NB4 (cell line): ENCODE data around the gene HPRT1.

Experiments
- DNase-seq: peaks from one replicate; pipeline ENCODE4 v3.0.0; 2010; ENCODE audit warnings: low read depth
- H3K4me3 ChIP-seq: one replicate; pipeline ENCODE4 v1.5.1; 2011; ENCODE audit warnings: mild to moderate bottlenecking, low read depth, low read length, moderate library complexity
- MYC ChIP-seq: IDR thresholded peaks from 2 replicates; pipeline ENCODE4 v1.6.1; 2011; ENCODE audit warnings: low read depth, low read length
- POLR2A ChIP-seq: IDR thresholded peaks from 2 replicates; pipeline ENCODE4 v1.6.1; 2011; ENCODE audit warnings: mild to moderate bottlenecking; ENCODE audit not compliant: insufficient read length; ENCODE audit errors: extremely low read depth
- TF ChIP-seq, protein P1 (sequence below): IDR thresholded peaks from one replicate; pipeline ENCODE4 v1.5.1; 2012; ENCODE audit warnings: low read depth, low read length
- TF ChIP-seq, protein P2 (sequence below): IDR thresholded peaks from 2 replicates; pipeline ENCODE4 v1.6.1; 2011; ENCODE audit warnings: low read depth, low read length

Gene HPRT1

DNA sequence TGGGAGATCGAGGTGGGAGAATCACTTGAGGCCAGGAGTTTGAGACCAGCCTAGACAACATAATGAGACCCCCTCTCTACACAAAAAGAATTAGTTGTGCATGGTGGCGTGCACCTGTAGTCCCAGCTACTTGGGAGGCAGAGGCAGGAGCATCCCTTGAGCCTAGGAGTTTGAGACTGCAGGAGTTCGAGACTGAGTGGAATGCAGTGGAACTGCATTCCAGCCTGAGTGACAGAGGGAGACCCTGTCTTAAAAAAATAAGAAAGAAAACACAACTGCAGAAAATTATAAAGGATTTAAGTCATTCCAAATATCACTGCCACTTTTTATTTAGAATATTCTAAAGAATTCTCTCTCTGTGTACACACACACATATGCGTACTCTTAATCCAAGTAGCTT lies 18.4 kb downstream of the HPRT1 start:
- H3K4me3 ChIP-seq = no peak overlapping the region
- TF ChIP-seq POLR2A = no peak
- TF ChIP-seq, protein P1, sequence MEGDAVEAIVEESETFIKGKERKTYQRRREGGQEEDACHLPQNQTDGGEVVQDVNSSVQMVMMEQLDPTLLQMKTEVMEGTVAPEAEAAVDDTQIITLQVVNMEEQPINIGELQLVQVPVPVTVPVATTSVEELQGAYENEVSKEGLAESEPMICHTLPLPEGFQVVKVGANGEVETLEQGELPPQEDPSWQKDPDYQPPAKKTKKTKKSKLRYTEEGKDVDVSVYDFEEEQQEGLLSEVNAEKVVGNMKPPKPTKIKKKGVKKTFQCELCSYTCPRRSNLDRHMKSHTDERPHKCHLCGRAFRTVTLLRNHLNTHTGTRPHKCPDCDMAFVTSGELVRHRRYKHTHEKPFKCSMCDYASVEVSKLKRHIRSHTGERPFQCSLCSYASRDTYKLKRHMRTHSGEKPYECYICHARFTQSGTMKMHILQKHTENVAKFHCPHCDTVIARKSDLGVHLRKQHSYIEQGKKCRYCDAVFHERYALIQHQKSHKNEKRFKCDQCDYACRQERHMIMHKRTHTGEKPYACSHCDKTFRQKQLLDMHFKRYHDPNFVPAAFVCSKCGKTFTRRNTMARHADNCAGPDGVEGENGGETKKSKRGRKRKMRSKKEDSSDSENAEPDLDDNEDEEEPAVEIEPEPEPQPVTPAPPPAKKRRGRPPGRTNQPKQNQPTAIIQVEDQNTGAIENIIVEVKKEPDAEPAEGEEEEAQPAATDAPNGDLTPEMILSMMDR = no peak
- TF ChIP-seq, protein P2, sequence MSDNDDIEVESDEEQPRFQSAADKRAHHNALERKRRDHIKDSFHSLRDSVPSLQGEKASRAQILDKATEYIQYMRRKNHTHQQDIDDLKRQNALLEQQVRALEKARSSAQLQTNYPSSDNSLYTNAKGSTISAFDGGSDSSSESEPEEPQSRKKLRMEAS = no peak
- TF ChIP-seq MYC = no peak
- no peak for DNase-seq

DNA sequence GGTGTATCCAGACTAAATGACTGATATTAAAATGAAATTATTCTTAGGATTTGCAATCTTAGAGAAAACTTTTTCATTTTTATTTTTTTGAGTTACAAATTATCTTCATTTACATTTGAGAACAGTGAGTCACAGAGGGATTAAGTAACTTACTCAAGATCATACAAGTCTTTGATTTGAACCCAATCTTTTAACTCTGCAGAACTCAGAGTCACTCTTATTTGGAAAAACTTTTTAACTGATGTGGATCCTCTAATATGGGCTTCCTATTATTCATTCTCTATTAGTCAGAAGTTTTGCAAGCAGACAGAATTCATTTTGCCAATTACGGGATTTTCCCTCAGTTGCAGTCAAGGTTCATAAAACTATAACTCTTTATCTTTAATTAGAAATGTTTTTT lies 20.1 kb downstream of the HPRT1 start:
- TF ChIP-seq, protein P2 = no peak
- TF ChIP-seq MYC = no peak
- no peak for DNase-seq
- H3K4me3 ChIP-seq = no peak overlapping the region

DNA sequence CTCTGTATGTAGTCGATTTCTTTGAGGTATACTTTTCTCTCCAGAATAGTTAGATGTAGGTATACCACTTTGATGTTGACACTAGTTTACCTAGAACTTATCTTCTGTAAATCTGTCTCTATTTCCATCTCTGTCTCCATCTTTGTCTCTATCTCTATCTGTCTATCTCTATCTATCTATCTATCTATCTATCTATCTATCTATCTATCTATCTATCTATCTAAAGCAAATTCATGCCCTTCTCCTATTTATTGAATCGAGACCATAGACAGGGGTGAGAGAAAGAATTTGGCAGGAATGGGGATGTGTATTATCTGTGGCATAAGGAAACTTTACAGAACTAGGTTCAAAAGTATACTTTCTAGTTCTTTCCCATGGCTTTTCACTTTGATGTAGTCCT lies 21.4 kb downstream of the HPRT1 start:
- TF ChIP-seq POLR2A (no peak), MYC (no peak)
- TF ChIP-seq, protein P2 = no peak
- TF ChIP-seq, protein P1 = no peak
- no peak overlapping the region for H3K4me3 ChIP-seq
- DNase-seq = no peak

DNA sequence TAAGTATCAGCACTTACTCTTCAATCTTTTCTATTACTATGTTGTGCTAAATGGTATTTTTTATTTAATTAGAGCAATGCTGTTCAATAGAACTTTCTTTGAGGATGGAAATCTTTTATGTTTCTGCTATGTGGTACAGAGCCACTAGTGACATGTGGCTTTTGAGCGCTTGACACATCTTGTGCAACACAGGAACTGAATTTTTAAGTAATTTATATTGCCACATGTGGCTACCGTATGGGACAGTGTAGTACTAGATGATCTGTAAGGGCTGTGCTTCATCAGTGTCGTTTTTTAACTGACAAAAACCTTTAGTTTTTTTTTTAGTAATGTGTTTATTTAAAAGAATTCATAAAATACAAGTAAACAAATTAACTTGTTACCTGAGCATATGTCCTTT lies 22.4 kb downstream of the HPRT1 start:
- DNase-seq = peak; percentile 68
- no peak overlapping the region for H3K4me3 ChIP-seq
- TF ChIP-seq MYC (peak; percentile 86), POLR2A (no peak)
- TF ChIP-seq, protein P2 = peak; percentile 90
- TF ChIP-seq, protein P1 = no peak

- H3K4me3 ChIP-seq = no peak overlapping the region
- no peak for TF ChIP-seq POLR2A
- DNase-seq = peak; percentile 59
These were observed 24.1 kb downstream of the HPRT1 start for GRCh38 chrX:134484039-134484438.

GRCh38 chrX:134501941-134502340 lies 42.0 kb downstream of the HPRT1 start:
- DNase-seq = no peak
- H3K4me3 ChIP-seq = no peak overlapping the region
- no peak for TF ChIP-seq POLR2A
- TF ChIP-seq, protein P2 = no peak
- no peak for TF ChIP-seq MYC
- TF ChIP-seq, protein P1 = no peak

- TF ChIP-seq, protein P2 = no peak
- no peak for TF ChIP-seq MYC
- TF ChIP-seq, protein P1 = no peak
- TF ChIP-seq POLR2A = no peak
- DNase-seq = no peak
These were observed 42.7 kb downstream of the HPRT1 start for GRCh38 chrX:134502686-134503085.

More at GRCh38 chrX:134502686-134503085, 42.7 kb downstream of the HPRT1 start:
- H3K4me3 ChIP-seq = no peak overlapping the region
